NK-92 treated with Interleukin-12 subunit alpha and Interleukin-12 subunit beta, amount 100 ng/mL, for 24 hours (cell line): ENCODE measurements around the gene HPDL.
A peak's percentile ranks its signal among the peaks of the same experiment; 100 is the strongest.

Experiments used
- DNase-seq: peaks from one replicate; lab custom pipeline; 2025; lab: John Stamatoyannopoulos, UW

The HPDL gene

GRCh38 chr1:45322486-45323040, 4.1 kb upstream of the HPDL start:
- no peak for DNase-seq

DNA sequence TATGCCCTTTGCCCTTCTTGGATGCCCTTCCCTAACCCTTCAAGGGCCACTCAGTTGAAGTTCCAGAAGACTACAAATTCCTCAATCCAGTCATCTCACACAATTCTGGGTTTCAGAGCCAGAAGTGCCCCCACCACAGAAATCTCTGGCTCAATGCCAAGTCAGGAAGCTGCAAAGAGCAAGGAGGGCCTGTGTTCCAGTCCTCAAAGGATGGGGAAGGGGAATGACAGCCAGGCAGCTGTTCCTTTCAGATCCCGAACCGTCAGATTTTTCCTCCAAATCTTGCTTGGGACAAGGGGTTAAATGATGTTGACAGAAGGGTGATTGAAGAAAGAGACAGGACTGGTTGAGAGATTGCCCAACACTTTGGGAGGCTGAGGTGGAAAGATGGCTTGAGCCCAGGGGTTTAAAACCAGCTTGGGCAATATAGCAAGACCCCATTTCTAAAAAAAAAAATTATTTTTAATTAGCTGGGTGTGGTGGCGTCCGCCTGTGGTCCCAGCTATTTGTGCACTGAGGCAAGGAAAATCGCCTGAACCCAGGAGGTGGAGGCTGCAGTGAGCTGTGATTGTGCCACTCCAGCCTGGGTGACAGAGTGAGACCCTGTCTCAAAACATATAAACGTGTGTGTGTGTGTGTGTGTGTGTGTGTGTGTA, 716 bp upstream of the HPDL start:
- DNase-seq: no peak

GRCh38 chr1:45327644-45328515, 1.2 kb downstream of the HPDL start:
- DNase-seq: peak; percentile 23

GRCh38 chr1:45328680-45329079, 2.0 kb downstream of the HPDL start:
- no peak for DNase-seq

DNA sequence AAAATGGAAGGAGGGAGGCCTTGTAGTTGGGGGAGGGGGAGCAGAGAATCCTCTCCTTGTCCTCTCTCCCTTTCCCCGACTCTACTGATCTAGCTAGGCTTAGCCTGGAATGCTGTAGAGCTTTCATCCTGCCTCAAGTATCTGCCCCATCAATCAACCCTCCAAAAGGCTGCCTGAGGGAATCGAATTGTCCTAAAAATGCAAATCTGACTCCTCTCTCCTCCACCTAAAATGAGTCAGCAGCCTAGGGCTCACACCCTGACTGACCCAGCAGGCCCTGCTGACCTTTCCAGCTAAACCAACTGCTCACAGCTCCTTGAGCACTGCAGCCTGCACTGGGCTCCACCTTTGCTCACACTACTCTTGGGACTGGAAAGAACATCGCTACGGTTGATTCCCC, 2.8 kb downstream of the HPDL start:
- no peak for DNase-seq

DNA sequence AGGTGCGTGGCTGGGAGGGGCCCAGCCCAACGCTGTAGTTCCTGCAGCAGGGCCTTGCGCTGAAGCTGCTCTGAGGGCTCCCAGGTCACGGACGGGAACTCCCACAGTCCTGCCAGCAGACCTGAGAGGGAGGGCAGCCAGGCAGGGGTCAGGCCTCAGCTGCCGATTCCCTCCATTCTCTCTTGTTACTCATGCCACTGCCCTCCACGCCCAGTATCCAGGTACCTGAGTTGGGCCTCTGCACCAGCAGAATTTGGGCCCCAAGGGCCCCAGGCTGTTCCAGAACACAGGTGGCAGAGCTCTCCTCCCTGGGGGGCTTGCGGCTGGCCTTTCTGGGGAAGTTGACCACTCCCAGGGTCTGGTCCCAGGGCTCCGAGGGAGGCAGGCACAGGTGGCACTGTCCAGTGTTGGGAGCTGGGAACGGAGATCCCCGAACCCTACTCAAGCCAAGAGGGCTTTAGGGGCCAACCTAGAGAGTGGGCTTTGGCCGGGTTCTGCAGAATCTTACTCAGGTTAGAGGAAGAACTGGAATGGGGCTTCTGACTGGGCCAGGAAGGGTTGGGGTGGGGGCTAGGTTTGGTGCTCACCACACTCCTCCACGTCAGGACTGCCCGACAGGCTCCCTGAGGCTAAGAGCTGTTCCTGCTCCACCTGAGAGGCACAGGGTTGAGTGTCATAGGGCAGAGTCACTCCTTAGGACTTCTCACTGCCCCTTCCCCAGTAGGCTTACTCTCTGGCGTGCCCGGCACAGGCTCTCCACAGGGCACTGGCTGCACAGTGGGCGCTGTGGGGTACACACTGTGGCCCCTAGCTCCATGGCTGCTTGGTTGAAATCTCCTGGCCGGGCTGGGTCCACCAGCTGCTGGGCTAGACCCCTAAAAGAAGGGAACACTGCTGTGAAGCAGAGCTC, 5.0 kb downstream of the HPDL start:
- DNase-seq: no peak

GRCh38 chr1:45332346-45332720, 5.6 kb downstream of the HPDL start:
- no peak for DNase-seq

DNA sequence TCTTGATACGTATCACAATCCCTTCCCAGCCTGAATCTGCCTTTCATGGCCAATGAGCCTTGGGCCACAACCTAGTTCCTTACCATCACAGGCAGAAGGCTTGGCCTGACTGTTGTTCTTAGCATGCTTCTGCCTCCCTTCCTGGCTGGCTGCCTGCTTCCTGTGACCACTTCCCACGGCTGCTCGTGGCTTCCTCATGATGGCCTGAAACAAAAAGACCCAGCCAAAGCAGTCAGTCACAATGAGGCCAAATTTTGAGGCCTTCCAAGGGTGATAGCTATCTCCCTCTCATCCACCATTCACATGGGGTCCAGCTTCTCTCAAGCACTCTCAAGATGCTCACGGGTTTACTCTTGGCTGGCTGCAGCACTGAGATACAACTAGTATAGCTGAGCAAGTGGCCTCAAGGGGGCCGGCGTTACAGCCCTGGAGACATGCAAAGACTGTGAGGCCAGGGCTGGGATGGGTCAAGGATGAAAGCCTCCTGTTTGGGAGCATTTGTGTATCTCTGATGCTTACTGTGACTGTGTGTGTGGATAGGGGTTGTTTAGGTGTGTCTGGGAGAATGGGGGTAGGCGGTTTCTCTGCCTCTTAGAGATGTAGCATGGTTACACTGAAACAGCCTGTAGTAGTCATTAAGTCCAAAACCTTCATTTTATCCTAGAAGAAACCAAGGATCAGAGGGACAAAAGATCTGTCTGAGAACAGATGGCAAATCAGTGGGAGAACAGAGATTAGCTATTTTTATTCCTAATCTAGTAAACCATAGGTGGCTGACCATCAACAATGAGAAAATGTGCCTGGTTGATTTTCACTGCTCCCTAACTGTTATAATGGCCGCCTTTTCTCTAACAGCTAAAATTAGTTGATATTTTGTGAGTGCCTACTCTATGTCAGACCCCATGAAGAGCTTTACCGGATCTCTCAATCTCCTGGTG, 7.9 kb downstream of the HPDL start:
- no peak for DNase-seq

DNA sequence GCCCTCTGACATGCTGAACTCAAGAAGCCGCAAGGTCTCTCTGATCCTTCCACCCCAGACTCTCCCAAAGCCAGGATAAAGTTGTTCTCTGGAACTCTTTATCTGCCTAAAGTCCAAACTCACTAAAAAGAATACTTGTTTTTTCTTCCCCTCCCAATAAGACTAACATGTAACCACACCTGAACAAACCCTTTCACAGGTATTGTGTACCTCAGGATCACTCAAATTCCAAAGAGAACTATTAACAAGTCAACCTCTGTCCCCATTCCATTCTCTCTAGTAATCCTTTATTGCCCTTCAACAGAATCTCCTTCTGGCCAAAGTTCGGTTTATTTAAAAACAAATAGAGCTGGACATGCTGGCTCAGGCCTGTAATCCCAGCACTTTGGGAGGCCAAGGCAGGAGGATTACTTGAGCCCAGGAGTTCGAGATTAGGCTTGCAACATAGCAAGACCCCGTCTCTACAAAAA, 9.2 kb downstream of the HPDL start:
- DNase-seq: no peak

GRCh38 chr1:45337630-45338325, 11.1 kb downstream of the HPDL start:
- no peak for DNase-seq

DNA sequence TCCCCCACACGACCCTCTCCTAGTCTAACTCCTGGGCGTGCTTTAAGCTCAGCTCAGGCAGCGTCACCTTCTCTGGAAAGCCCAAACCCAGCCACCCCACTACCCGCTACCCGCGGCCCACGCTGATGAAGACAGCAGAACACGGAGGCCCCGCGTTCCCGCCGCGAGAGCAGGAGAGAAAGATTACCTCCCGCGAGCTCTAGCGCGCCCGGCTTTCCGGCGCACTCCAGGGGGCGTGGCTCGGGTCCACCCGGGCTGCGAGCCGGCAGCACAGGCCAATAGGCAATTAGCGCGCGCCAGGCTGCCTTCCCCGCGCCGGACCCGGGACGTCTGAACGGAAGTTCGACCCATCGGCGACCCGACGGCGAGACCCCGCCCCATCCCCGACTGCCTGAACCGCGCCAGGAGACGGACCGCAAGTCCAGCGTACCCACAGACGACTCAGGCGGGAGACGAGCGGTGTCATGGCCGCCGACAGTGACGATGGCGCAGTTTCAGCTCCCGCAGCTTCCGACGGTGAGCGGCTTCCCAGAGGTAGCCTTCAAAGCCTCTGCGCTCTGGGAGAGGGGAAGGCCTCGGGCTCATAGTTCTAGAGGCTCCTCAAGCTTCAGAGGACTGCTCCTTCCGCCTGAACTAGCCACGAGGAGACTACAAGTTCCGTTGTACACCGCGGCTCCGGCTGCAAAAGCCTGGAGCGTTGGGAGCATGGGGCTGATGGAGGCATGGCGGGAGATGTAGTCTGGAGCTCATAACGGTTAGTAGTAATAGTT, 13.3 kb downstream of the HPDL start, which contains the start of the genes MUTYH and TOE1:
TSS of gene MUTYH (minus strand) at position 652 of the 770 bp plus-strand sequence. CDS start 5,935 bp downstream, outside the sequence.
TSS of gene TOE1 (plus strand) at position 382 of the 770 bp plus-strand sequence. CDS start at position 465, 83 bp downstream.
- peak; percentile 96 for DNase-seq

DNA sequence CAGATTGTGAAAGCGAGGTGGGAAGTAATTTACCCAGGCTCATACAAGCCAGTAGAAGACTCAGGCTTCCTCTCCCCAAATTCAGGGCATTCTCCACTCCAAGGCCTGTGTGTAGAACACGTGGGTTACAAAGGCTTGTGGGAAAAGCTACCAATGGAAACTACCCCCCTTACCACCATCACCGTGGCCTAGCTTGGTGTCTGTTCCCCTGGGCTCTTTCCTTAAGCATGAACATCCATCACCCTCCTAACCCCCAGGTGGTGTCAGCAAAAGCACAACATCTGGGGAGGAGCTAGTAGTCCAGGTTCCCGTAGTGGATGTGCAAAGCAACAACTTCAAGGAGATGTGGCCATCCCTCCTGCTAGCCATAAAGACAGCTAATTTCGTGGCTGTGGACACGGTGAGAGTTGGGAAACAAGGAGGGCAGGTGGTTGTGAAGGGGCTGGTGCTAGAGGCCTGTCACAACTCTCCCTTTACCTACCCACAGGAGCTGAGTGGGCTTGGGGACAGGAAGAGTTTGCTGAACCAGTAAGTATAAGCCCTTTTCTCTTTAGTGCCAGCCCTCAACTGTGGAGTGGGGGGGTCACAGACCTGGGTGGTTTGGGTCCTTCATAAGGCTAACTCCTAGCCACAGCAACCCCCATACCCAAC, 14.2 kb downstream of the HPDL start:
- DNase-seq: no peak

- no peak for DNase-seq
Observed at GRCh38 chr1:45344499-45344898, 17.8 kb downstream of the HPDL start.

DNA sequence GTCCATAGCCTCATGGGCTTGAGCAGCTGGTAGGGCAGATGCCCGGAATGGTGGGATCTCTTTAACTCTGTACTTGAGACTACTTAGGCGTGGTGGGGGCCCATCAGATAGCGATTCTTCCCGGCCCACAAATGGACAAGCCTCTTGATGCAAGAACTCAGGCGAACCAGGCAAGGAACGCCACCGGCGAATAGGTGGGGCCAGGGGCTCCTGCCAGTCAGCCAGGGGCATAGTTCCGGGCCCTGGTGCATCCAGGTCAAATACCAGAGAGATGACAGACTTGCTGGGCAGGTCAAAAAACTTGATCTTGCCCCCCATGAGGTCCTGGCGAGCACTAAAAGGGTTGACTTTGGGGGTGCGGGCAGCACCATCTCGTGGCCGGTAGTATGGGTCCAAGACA, 18.3 kb downstream of the HPDL start:
- no peak for DNase-seq

GRCh38 chr1:45346473-45346872, 19.8 kb downstream of the HPDL start:
- DNase-seq: no peak

DNA sequence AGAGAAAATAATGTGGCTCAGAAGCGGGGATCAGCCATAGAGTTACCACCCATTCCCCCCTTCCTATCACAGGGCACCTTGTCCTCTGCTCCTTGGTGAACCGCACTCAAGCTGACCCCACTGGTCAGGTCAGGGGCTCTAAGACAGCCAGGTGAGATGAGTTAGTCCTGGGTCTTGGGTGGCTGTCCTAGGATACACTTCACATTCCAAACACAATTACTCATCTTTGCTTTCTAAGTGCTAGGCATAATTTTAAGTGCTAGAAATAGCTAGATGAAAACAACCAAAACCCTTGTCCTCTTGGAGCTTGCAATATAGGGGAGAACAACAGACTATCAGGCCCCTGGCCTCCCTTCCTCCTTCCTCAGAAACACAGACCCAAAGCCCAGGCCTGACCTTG, 21.3 kb downstream of the HPDL start:
- no peak for DNase-seq

DNA sequence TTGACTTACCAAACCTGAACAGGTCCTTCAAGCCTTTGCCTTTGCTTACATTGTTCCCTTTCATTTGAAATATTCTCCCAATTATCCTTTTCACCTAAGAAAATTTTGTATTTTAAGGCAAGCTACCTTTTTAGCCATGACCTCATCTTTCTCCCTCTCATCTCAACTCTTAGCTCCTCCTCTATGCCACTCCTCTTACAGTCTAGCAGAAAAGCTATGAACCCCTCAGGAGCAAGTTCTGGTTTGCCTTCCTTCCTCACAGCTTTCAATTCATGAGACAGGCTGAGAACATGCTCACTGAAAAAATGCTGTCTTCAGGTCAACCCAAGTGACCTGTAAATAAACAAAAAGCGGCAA, 21.9 kb downstream of the HPDL start:
- DNase-seq: no peak

GRCh38 chr1:45348966-45349677, 22.4 kb downstream of the HPDL start:
- DNase-seq: no peak
